CD4-positive, alpha-beta T cell treated with Interleukin-1 beta for 1 hour (primary cell): ENCODE results near the gene RNF223.
A peak's percentile ranks its signal among the peaks of the same experiment; 100 is the strongest.
"Not testable (repeated sequence)": the region's sequence is repeated elsewhere in the genome, so short reads cannot be mapped to it uniquely, and the experiment has no call there.

Experiments
- DNase-seq, 2 donors: peaks; one replicate each; pipeline ENCODE4 v3.0.0-alpha.2; 2020 to 2022

RNF223 gene

GRCh38 chr1:1086911-1087341, 12.8 kb upstream of the RNF223 start:
- no peak for DNase-seq

DNA sequence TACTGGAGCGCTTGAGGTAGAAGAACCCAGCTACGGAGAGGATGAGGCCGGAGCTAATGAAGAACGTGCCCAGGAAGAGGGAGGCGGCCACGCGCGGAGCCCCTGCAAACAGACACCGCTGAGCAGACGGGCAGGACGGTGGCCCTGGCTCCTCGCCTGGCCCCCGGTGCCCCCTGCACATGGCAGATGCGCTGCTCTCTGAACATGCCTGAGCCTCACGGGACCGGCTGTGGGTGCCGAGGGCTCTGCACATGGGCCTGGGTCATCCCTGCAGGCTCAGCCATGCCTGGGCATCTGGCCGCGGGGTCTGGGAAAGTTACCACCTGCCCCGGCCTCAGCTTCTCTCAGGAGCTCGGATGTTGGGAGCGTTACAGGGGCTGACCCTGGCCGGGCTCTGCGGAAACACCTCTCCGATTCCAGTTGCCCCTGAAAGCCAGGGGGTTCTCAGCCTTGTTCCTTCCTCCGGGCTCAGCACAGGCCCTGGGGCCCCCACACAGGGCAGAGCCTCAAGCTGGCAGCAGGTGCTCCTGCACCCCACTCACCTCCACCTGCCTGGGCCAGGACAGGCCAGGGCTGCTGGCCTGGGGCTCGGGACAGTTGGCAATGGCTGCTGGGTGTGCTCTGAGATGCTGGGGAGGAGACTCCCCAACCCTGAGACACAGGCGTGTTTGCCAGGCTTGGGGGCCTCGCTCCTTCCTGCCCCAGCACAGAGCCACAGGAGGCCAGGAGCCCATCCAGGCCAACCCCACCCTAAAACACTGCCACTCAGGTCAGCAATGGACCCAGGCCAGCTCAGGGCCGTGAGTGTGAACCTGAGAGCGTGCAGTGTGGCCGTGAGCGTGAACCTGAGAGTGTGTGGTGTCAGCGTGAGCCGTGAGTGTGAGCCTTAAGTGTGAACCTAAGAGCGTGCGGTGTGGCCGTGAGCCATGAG, 12.1 kb upstream of the RNF223 start:
- no peak for DNase-seq

GRCh38 chr1:1085171-1085841, 11.2 kb upstream of the RNF223 start:
- DNase-seq, result no peak

GRCh38 chr1:1084372-1085170, 10.5 kb upstream of the RNF223 start:
- no peak for DNase-seq

GRCh38 chr1:1083416-1084371, 9.6 kb upstream of the RNF223 start:
- DNase-seq, result no peak

DNA sequence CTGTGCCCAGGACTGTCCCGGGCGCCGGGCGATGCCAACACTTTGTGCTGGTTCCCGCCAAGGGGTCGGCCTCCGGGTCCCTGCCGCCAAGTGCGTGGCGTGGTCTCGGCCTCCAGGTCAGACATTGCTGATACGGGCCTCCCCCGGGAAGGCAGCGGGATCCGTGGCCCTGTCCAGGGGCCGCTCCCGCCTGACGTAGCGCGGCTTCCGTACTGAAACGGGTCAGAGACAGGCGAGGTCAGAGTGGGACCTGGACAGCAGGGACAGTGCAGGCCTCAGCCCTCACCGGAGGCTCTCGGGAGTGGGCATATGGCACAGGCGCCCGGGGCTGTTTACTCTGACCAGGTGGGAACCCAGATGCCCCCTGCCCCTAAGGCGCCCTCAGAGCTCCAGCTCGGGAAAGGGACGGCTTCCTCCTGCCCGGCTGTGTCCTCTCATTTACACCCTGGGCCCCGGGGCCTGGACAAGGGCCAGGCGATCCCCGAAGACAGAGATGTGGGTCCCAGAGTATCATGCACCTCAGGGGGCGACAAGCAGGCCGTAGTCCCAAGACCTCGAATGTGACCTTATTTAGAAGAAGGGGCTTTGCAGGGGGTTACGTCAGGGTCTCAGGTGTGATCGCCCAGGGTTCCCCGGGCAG, 8.8 kb upstream of the RNF223 start:
- no peak for DNase-seq

GRCh38 chr1:1082239-1082775, 8.2 kb upstream of the RNF223 start:
- DNase-seq, result no peak

- no peak for DNase-seq
These were observed 7.5 kb upstream of the RNF223 start for GRCh38 chr1:1081311-1082238.

- no peak for DNase-seq
These were observed 6.8 kb upstream of the RNF223 start for GRCh38 chr1:1080951-1081310.

- no peak for DNase-seq
These were observed 6.1 kb upstream of the RNF223 start for GRCh38 chr1:1080122-1080757.

DNA sequence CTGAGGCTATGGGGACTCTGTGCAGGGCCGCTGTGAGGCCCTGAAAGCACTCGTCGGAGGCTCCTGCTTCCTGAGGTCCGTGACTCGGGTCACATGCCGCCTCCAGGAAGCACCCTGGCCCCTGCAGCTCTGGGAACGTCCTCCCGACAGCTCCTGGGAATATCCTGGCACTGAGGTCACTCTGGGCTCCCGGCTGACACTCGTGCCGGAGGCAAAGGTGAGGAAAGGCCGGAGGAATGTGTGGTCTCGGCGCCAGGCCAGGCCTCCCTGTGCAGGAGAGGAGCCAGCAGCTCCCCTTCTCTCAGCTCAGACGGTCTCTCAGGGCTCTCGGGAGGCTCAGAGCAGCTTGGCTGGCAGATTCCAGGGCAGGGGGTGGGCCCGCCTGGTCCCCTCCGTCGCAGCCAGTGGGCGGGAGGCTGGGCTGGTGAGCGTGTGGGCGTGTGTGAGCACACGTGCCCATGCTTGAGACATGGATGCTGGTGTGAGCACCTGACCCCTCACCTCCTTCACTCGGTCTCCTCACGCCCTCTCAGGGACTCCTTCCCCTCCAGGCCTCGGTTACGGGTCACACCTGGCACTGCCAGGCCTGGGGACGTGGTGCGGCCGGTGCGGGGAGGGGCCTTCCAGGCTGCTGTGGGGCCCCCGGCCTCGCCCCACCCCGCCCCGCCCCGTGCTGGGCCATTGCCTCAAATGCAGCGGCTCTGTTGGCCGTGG, 5.5 kb upstream of the RNF223 start:
- DNase-seq, result peak; percentile 18

- not testable (repeated sequence) for DNase-seq
These were observed 3.3 kb upstream of the RNF223 start for GRCh38 chr1:1077396-1077795.

GRCh38 chr1:1075148-1075935, 1.2 kb upstream of the RNF223 start:
- DNase-seq, result peak in 1 of 2 donors; percentile 0

DNA sequence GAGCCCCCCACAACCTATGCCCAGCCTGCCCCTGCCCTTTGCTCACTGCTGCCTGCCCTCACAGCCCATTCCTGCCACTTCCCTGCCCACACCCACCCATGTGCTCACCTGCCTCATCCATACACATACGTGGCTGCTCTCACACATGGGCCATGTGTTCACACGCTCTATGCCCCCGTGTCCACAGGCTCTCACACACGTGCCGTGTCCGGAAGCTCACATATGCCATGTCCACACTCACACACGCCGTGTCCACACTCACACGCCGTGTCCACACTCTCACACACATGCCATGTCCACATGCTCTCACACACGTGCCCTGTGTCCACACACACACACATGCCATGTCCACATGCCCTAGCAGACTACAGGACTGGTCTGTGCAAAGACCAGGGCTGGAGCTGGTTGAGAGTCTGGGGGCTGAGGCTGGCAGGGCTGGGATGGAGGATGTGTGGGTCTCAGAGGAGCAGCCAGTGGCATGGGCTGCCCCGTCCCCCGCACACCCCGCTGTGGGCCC, 583 bp upstream of the RNF223 start:
- DNase-seq, result peak in 1 of 2 donors; percentile 0

GRCh38 chr1:1072849-1073742, 1.0 kb downstream of the RNF223 start:
- DNase-seq, result no peak

DNA sequence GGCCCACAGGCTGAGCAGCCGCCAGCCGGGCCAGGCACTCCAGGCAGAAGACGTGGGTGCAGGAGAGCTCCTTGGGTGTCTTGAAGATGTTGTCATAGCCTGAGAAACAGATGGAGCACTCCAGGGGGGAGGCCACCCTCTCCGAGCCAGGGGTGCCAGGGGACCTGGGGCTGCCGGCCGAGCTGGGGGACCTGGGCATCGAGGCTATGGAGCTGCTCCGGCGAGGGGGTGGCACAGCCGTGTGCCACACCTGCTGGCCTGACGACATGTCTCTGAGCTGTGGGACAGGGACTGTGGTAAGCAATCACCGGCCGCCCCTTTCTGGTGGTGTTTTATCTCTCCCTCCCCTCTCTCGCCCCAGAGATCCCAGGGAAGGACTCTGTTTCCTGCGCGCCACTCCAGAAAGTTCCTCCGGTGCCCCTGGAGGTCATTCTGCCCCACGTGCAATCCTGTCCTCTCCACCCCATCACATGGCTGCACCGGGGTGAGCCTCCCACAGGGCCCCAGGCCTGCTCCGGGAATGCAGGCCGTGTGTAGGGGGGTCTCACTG, 1.7 kb downstream of the RNF223 start:
- no peak for DNase-seq
